ENCODE measurements around the gene C9orf78.
"Not testable (repeated sequence)": the region's sequence is repeated elsewhere in the genome, so short reads cannot be mapped to it uniquely, and the experiment has no call there.

Gene C9orf78

DNA sequence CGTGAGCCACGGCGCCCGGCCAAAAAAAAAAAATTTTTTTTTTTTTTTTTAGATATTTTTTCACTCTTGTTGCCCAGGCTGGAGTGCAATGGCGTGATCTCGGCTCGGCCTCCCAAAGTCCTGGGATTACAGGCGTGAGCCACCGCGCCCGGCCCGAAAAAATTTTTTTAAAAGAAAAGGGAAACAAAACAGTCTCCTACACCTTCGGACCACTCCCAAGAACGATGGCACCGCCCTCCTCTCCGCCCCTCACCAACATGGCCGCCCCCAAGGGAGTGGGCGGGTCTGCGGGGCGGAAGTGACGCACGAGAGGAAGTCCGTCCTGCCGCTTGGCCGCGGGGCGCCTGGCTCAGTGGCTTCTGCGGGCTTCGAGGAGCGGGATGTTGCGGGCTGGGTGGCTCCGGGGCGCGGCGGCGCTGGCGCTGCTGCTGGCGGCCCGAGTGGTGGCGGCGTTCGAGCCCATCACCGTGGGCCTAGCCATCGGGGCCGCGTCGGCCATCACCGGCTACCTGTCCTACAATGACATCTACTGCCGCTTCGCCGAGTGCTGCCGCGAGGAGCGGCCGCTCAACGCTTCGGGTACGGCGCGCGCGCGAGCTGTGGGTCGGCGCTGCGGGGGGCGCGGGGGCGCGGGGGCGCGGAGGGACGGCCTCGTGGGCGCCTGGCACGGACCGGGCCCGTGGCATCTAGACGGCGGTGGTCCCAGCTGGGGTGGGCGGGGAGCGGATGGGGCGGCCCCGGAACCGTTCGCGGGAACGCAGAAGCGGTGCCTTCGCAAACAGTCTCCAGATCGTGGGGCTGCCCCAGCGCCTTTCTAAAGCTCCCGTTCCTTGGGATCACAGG lies 32.0 kb downstream of the C9orf78 start, which contains the start of gene TOR1B:
Gene TOR1B (plus strand): TSS at position 352 of the 843 bp plus-strand sequence. CDS start 29 bp downstream, at position 381.
- Histone ChIP-seq H3K27ac (ENCODE audit: low read depth, low read length) (no peak within 1 kb of the TSS), H3K4me3 (ENCODE audit: low read length) (peak within 1 kb of the TSS; percentile 77), H3K9ac (ENCODE audit: low read depth, low read length) (peak within 1 kb of the TSS; percentile 56), H3K27me3 (ENCODE audit: insufficient read depth, low read length) (no peaks in the 10 kb centered on the region), H3K9me3 (ENCODE audit: insufficient read depth, low read depth, low read length) (no peaks in the 10 kb centered on the region), H3K36me3 (ENCODE audit: insufficient read depth, low read length) (peaks cover 22% of the 10 kb centered on the region), H3K4me1 (ENCODE audit: insufficient read depth, low read length) (no peaks in the 10 kb centered on the region; the same call in 1 of the 2 replicates)
- WGBS: 1% methylated on average over 90 of the region's 93 CpGs

DNA sequence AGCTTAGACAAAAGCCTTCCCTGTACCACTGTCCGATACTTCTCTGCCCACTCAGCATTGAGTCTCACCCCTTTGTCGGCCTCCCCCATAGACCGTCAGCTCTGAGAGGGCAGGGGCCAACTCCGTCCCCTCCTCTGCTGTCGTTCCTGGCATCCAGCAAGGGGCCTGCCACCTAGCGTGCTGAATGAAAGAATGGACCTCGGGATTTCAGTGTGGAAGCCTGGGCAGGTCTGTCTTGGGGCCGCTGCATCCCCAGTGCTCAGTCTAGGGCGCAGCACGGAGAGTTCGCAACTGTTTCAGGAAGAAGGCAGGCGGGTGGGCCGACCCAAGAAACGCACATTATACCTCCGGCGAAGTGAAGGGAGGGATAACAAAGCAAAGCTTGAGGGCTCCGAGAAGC lies 33.6 kb downstream of the C9orf78 start:
- Histone ChIP-seq H3K27ac (ENCODE audit: low read depth, low read length) (no peak overlapping the region), H3K4me1 (ENCODE audit: insufficient read depth, low read length) (no peaks in the 10 kb centered on the region; the same call in 1 of the 2 replicates), H3K4me3 (ENCODE audit: low read length) (no peak overlapping the region), H3K36me3 (ENCODE audit: insufficient read depth, low read length) (peaks cover 15% of the 10 kb centered on the region), H3K9me3 (ENCODE audit: insufficient read depth, low read depth, low read length) (no peaks in the 10 kb centered on the region), H3K27me3 (ENCODE audit: insufficient read depth, low read length) (no peaks in the 10 kb centered on the region), H3K9ac (ENCODE audit: low read depth, low read length) (no peak overlapping the region)
- WGBS: 89% methylated on average over 17 of the region's 17 CpGs

DNA sequence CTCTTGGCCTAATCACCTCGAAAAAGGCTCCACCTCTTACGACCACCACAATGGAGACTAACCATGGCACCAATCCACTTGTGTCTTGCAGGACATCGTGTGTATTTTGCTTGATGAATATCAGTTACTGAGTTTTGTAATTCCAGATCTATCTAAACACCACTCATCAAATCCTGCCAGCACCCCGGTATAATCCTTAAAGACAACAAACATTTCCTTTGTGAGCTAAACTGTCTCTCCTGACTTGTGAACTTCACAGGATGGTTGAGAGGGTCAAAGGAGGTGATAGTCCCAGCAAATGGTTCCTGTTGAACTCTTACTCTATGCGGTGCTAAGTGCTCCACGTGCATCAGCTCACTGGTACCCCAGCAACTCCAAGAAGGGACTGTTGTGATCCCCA lies 36.1 kb downstream of the C9orf78 start:
- Histone ChIP-seq H3K36me3 (ENCODE audit: insufficient read depth, low read length) (no peaks in the 10 kb centered on the region), H3K27me3 (ENCODE audit: insufficient read depth, low read length) (peaks cover 3% of the 10 kb centered on the region; the same call in 1 of the 2 replicates), H3K4me3 (ENCODE audit: low read length) (no peak overlapping the region), H3K9ac (ENCODE audit: low read depth, low read length) (no peak overlapping the region), H3K4me1 (ENCODE audit: insufficient read depth, low read length) (no peaks in the 10 kb centered on the region; the same call in 1 of the 2 replicates), H3K9me3 (ENCODE audit: insufficient read depth, low read depth, low read length) (no peaks in the 10 kb centered on the region), H3K27ac (ENCODE audit: low read depth, low read length) (no peak overlapping the region)
- 76% methylated on average over 6 of the region's 6 CpGs for WGBS

DNA sequence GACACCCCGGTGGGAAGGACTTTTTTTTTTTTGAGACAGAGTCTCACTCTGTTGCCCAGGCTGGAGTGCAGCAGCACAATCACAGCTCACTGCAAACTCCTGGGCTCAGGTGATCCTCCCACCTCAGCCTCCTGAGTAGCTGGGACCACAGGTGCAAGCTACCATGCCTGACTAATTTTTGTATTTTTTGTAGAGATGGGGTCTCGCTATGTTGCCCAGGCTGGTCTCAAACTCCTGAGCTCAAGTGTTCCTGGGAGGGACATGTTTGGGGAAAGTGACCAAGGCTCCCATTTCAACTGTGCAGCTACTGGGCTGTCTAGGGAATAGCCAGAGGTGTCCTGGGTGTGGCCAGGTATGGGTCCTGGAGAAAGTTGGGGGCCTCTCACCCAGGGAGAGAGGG lies 39.0 kb downstream of the C9orf78 start:
- not testable (repeated sequence) for H3K9me3 ChIP-seq (ENCODE audit: insufficient read depth, low read depth, low read length); H3K4me3 ChIP-seq (ENCODE audit: low read length); H3K36me3 ChIP-seq (ENCODE audit: insufficient read depth, low read length); H3K27me3 ChIP-seq (ENCODE audit: insufficient read depth, low read length); H3K9ac ChIP-seq (ENCODE audit: low read depth, low read length); H3K27ac ChIP-seq (ENCODE audit: low read depth, low read length); H3K4me1 ChIP-seq (ENCODE audit: insufficient read depth, low read length)
- 82% methylated on average over 2 of the region's 2 CpGs for WGBS

DNA sequence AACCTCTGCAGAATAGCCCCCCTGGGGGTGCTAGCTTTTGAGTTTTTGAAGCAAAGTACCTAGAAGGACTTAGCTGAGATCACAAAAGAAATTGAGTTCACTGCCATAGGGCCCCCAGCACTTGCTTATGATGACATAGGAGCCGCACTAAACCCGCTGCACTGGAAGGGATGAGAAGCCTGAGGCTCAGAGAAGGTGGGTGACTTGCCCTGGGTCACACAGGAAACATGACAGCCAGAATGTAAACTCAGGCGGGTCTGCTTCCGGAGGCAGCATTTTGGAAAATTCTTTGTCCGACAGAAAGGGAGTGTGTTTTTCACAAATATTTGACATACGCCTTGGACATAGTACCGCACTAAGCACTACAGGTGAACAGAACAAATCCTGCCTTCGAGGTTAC lies 40.5 kb downstream of the C9orf78 start:
- Histone ChIP-seq H3K36me3 (ENCODE audit: insufficient read depth, low read length) (no peaks in the 10 kb centered on the region), H3K4me3 (ENCODE audit: low read length) (no peak overlapping the region), H3K9ac (ENCODE audit: low read depth, low read length) (no peak overlapping the region), H3K9me3 (ENCODE audit: insufficient read depth, low read depth, low read length) (no peaks in the 10 kb centered on the region), H3K27me3 (ENCODE audit: insufficient read depth, low read length) (peaks cover 3% of the 10 kb centered on the region; the same call in 1 of the 2 replicates), H3K4me1 (ENCODE audit: insufficient read depth, low read length) (no peaks in the 10 kb centered on the region), H3K27ac (ENCODE audit: low read depth, low read length) (no peak overlapping the region)
- 91% methylated on average over 8 of the region's 8 CpGs for WGBS

DNA sequence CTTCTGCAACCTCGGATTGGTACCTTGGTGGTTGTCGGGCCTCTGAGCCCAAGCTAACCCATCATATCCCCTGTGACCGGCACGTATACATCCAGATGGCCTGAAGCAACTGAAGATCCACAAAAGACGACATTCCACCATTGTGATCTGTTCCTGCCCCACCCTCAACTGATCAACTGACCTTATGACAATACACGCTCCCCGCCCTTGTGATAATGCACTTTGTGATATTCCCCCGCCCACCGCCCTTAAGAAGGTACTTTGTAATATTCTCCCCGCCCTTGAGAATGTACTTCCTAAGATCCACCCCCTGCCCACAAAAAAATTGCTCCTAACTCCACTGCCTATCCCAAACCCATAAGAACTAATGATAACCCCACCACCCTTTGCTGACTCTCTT lies 48.6 kb downstream of the C9orf78 start:
- Histone ChIP-seq H3K4me3 (ENCODE audit: low read length) (no peak overlapping the region), H3K36me3 (ENCODE audit: insufficient read depth, low read length) (no peaks in the 10 kb centered on the region), H3K27me3 (ENCODE audit: insufficient read depth, low read length) (no peaks in the 10 kb centered on the region), H3K9me3 (ENCODE audit: insufficient read depth, low read depth, low read length) (no peaks in the 10 kb centered on the region), H3K4me1 (ENCODE audit: insufficient read depth, low read length) (no peaks in the 10 kb centered on the region), H3K9ac (ENCODE audit: low read depth, low read length) (no peak overlapping the region), H3K27ac (ENCODE audit: low read depth, low read length) (no peak overlapping the region)
- WGBS: 91% methylated on average over 10 of the region's 10 CpGs

DNA sequence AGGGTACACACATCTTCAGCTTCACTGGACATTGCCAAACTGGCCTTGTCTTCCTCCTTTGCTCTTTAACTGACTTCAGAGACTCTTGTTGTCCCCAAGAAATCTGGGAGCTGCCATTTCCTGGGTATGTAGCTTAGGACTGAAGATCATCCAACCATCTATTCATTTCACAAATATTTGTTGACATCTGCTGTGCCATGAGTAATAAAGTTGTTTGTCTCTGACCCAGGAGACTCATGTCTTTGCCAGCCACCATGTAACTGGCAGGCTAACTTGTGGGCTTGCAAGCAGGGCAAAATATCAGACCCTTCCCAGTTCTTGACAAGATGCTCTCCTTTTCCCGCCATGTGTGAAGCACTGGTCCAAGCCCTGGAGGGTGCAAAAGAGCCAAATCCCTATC lies 49.2 kb downstream of the C9orf78 start:
- no peaks in the 10 kb centered on the region for H3K9me3 ChIP-seq (ENCODE audit: insufficient read depth, low read depth, low read length)
- no peak overlapping the region for H3K4me3 ChIP-seq (ENCODE audit: low read length)
- 100% methylated on average over 1 of the region's 1 CpG for WGBS
- H3K4me1 ChIP-seq (ENCODE audit: insufficient read depth, low read length): no peaks in the 10 kb centered on the region
- no peaks in the 10 kb centered on the region for H3K36me3 ChIP-seq (ENCODE audit: insufficient read depth, low read length)
- no peak overlapping the region for H3K27ac ChIP-seq (ENCODE audit: low read depth, low read length)
- no peak overlapping the region for H3K9ac ChIP-seq (ENCODE audit: low read depth, low read length)
- no peaks in the 10 kb centered on the region for H3K27me3 ChIP-seq (ENCODE audit: insufficient read depth, low read length)

DNA sequence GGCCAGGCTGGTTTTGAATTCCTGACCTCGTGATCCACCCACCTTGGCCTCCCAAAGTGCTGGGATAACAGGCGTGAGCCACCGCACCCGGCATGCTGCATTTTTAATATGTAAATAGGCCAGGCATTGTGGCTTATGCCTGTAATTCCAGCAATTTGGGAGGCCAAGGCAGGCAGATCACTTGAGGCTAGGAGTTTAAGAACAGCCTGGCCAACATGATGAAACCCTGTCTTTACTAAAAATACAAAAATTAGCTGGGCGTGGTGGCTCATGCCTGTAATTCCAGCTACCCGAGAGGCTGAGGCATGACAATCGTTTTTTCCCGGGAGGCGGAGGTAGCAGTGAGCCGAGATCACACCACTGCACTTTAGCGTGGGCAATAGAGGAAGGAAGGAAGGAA lies 50.1 kb downstream of the C9orf78 start:
- H3K9me3 ChIP-seq (ENCODE audit: insufficient read depth, low read depth, low read length): not testable (repeated sequence)

DNA sequence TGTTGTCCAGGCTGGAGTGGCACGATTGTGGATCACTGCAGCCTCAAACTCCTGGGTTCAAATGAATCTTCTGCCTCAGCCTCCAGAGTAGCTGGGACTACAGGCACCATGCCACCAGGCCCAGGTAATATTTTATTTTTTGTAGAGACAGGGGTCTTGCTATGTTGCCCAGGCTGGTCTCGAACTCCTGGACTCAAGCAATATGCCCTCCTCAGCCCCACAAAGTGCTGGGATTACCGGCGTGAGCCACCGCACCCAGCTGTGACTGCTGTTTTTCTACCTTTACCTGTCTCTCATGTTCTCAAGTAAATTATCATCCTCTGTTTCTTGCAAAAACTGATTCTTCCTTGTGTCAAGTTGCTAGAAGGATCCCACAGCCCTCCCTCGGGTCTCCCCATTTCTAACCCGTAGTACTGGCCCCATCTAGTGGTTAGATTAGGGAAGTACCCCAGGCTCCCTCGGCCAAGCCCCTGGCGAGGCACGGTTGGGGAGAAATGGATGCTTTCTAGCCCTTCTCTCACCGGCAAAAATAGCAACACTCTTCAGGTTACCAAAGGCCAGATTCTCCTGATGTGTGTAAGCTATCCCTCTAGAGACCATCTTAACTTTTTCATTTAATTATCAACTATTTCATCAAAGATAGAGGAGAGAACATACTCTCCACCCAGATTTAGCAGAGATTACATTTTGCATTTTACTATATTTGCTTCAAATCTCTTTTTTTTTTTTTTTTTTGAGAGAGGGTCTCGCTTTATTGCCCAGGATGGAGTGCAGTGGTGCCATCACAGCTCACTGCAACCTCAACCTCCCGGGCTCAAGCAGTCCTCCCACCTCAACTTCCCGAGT lies 51.3 kb downstream of the C9orf78 start:
- Histone ChIP-seq H3K36me3 (ENCODE audit: insufficient read depth, low read length) (no peaks in the 10 kb centered on the region), H3K9ac (ENCODE audit: low read depth, low read length) (no peak overlapping the region), H3K27me3 (ENCODE audit: insufficient read depth, low read length) (no peaks in the 10 kb centered on the region), H3K4me1 (ENCODE audit: insufficient read depth, low read length) (no peaks in the 10 kb centered on the region), H3K9me3 (ENCODE audit: insufficient read depth, low read depth, low read length) (no peaks in the 10 kb centered on the region), H3K4me3 (ENCODE audit: low read length) (no peak overlapping the region), H3K27ac (ENCODE audit: low read depth, low read length) (no peak overlapping the region)
- 46% methylated on average over 14 of the region's 14 CpGs for WGBS

More for the DNA sequence above, 50.1 kb downstream of the C9orf78 start:
- WGBS: 82% methylated on average over 11 of the region's 11 CpGs
- H3K9ac ChIP-seq (ENCODE audit: low read depth, low read length); H3K27me3 ChIP-seq (ENCODE audit: insufficient read depth, low read length); H3K36me3 ChIP-seq (ENCODE audit: insufficient read depth, low read length); H3K4me1 ChIP-seq (ENCODE audit: insufficient read depth, low read length); H3K4me3 ChIP-seq (ENCODE audit: low read length); H3K27ac ChIP-seq (ENCODE audit: low read depth, low read length): not testable (repeated sequence)

DNA sequence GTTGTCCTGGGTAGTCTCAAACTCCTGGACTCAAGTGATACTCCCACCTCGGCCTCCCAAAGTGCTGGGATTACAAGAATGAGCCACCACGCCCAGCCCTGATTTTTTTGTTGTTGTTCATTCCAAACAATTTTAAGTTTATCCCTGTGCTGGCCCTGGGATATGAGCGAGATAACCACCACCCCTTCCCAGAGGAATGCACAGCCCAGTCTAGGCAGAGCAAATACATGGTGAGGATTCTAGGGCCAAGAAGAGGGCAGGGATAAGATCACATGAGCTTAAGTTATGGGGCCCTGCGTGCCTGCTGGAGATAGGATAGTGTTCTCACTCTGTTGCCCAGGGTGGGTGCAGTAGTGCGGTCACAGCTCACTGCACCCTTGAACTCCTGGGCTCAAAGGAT lies 53.1 kb downstream of the C9orf78 start:
- Histone ChIP-seq H3K27ac (ENCODE audit: low read depth, low read length) (no peak overlapping the region), H3K4me1 (ENCODE audit: insufficient read depth, low read length) (peaks cover under 1% of the 10 kb centered on the region; the same call in 1 of the 2 replicates), H3K9me3 (ENCODE audit: insufficient read depth, low read depth, low read length) (no peaks in the 10 kb centered on the region), H3K36me3 (ENCODE audit: insufficient read depth, low read length) (no peaks in the 10 kb centered on the region), H3K4me3 (ENCODE audit: low read length) (no peak overlapping the region), H3K9ac (ENCODE audit: low read depth, low read length) (no peak overlapping the region), H3K27me3 (ENCODE audit: insufficient read depth, low read length) (no peaks in the 10 kb centered on the region)
- WGBS: 90% methylated on average over 5 of the region's 5 CpGs

DNA sequence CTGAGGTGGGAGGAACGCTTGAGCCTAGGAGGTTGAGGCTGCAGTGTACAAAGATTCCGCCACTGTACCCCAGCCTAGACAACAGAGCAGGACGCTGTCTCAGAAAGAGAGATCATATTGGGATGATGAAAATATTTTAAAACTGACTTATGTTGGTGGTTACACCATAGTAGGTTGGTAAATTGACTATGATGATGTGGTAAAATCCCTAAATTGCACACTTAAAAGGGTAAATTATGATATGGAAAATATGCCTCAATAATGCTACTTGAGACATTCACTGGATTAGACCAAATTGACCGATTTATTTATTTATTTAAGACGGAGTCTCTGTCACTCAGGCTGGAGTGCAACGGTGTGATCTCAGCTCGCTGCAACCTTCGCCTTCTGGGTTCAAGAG lies 53.9 kb downstream of the C9orf78 start:
- H3K27ac ChIP-seq (ENCODE audit: low read depth, low read length): no peak overlapping the region
- H3K27me3 ChIP-seq (ENCODE audit: insufficient read depth, low read length): no peaks in the 10 kb centered on the region
- no peak overlapping the region for H3K9ac ChIP-seq (ENCODE audit: low read depth, low read length)
- H3K9me3 ChIP-seq (ENCODE audit: insufficient read depth, low read depth, low read length): no peaks in the 10 kb centered on the region
- H3K36me3 ChIP-seq (ENCODE audit: insufficient read depth, low read length): no peaks in the 10 kb centered on the region
- no peak overlapping the region for H3K4me3 ChIP-seq (ENCODE audit: low read length)
- H3K4me1 ChIP-seq (ENCODE audit: insufficient read depth, low read length): peaks cover 7% of the 10 kb centered on the region
- WGBS: 93% methylated on average over 8 of the region's 8 CpGs
